NCI-H2029 treated with DMSO at 0.1 percent for 48 hours (cell line): ENCODE results near the gene HOXB4.

Experiments used
- DNase-seq: peaks from one replicate; lab custom pipeline; 2025; lab: John Stamatoyannopoulos, UW

Gene HOXB4

GRCh38 chr17:48601539-48602425 lies 23.6 kb upstream of the HOXB4 start:
- DNase-seq, result no peak

DNA sequence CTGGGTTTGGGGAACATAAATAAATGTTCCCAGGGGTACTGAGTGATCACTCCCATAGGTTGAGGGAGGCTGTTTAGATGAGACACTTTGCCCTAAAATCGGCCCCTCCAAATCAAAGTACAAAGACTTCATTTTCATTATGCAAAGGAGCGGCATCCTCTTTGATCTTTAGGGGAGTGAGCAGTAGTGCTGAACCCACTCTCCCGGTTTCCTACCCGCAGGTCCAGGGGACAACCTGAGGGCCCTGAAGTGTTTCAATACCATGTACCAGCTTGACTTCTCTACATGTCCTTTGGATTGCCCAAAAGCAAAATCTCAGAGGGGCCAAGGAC lies 23.0 kb upstream of the HOXB4 start:
- no peak for DNase-seq

DNA sequence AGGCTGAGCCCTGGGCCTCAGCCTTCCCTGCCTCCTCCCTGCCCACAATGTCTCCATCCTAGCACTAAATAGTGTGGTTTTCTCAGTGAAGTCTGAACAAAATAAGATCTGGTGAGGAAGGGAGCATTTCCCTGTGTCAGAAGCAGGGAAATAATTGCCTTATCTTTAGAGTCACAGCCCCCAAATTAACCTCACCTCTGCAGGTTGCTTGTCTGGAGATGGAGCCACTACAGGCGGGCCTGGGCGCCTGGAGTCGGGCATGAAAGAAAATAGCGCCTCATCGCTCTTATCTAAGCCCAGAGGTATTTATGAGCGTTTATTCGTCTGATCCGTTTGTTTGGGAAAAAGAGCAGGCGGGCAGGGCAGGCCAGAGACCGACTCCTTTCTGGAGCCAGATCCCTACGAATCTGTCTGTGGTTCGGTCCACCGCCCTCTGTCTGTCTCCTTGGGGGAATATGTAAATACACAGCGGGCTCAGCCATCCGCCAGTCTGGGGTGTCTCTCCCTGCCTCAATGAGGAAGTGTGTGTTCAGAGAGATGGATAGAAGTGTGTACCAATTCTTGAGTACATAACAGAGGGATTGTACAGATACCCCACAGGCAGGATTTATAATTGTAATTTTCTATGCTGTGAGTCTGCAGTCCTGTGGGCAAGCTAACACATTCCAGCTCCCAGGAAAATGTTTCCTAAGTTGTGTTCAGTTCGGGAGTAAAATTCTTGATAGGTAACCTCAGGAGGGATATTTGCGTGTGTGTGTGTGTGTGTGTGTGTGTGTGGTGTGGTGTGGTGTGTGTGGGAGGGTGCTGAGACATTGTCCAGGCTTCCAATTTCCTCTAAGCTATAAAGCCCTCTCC lies 22.3 kb upstream of the HOXB4 start:
- no peak for DNase-seq

GRCh38 chr17:48599354-48599753 lies 21.2 kb upstream of the HOXB4 start:
- DNase-seq, result no peak

DNA sequence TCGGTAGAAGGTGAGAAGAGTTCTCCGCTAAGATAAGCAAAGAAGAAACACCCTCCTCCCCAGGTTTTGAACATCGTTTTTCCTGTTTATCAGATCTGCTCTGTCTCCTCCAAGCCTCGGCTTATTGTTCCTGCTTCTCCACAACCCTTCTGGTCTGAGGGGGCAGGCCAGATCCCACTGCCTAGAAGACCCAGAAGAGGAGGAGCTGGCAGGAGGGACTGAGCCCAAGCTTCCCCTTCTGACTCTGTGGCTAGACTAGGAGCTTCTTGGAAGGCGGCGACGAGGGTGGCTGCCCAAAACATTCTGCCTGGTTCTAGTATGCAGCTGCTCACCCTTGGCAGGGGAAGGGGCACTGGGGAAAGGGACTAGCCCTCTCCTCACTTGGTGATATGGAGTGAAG lies 20.6 kb upstream of the HOXB4 start:
- no peak for DNase-seq

- DNase-seq, result peak; percentile 83
Observed at GRCh38 chr17:48597778-48598631, 19.9 kb upstream of the HOXB4 start.

GRCh38 chr17:48597528-48597777 lies 19.3 kb upstream of the HOXB4 start:
- DNase-seq, result no peak

- peak; percentile 52 for DNase-seq
Observed at GRCh38 chr17:48596735-48597527, 18.8 kb upstream of the HOXB4 start.

- no peak for DNase-seq
Observed at GRCh38 chr17:48596000-48596734, 18.0 kb upstream of the HOXB4 start.

DNA sequence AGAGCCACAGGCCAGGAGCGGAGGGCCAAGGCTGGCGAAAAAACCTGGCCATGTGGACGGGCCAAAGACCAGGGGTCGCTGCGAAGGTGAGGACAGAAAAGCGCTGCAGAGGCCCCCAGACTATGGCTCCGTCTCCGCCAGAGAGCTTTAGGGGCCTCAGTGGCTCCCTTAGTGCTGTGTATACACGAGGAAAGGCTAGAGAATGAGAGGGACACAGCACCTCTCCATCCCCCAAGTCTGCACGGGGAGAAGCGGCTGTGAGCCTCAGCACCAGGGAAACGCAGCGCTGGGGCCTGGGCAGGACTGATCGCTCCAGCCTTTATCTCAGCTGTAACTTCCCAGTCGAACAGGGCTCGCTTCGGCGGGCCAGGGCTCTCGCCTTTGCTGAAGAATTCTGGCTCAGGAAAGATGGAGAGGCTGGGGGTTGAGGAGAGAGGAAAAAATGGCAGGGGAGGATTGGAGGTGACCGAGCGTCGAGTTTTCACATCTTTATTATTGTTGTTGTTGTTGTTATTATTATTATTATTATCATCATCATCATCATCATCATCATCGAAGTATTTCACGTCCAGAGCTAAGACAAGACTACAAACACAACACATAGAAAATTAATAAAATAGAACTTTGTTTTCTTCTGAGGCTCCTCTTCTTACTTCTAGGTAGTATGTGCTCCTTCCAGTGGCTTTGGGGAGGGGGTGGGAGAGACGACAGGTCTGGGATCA lies 17.3 kb upstream of the HOXB4 start:
- DNase-seq, result no peak

GRCh38 chr17:48594538-48595277 lies 16.6 kb upstream of the HOXB4 start:
- no peak for DNase-seq

- peak; percentile 82 for DNase-seq
Observed at GRCh38 chr17:48593840-48594537, 15.8 kb upstream of the HOXB4 start.

DNA sequence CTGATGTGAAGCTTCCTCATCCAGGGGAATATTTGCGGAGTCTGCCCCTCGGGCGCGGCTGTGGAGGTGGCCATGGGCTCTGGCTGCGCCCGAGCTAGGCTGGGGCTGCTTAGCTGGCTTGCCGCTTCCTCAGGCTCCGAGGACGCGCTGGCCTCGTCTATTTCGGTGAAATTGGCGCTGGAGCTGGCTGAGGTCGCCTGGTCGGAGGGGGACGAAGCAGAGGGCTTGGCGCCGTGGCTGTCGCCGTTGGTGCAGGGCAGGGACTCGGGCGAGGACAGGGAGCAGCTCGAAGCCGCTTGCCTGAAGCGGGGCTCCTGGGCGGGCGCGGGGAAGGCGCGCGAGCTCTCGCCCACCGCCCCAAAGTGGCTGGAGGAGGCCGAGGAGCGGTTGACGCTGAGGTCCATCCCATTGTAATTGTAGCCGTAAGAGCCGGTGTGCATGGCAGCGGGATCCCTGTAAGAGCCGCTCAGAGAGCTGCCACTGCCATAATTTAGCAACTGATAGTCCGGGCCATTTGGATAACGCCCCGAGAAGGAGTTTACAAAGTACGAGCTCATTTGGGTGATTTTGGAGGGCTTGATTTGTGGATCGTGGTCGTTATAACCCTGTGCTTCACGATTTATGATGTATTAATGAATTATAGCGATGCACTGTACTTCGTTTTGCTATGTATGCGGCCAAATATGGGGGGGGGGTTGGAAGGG lies 15.1 kb upstream of the HOXB4 start, which contains the start of gene HOXB5:
Gene HOXB5, minus strand, starts transcription at position 654 of the 704 bp plus-strand sequence. Its CDS starts 97 bp downstream, at position 557.
- DNase-seq, result no peak

- DNase-seq, result no peak
Observed at GRCh38 chr17:48592577-48592976, 14.4 kb upstream of the HOXB4 start.

GRCh38 chr17:48592057-48592514 lies 13.9 kb upstream of the HOXB4 start:
- DNase-seq, result peak; percentile 46

- no peak for DNase-seq
Observed at GRCh38 chr17:48591255-48592056, 13.3 kb upstream of the HOXB4 start.

GRCh38 chr17:48590607-48591161 lies 12.5 kb upstream of the HOXB4 start:
- DNase-seq, result no peak
